Fibroblast of skin of scalp (primary cell): ENCODE data around the gene UTS2R.
"Not testable (repeated sequence)": the region's sequence is repeated elsewhere in the genome, so short reads cannot be mapped to it uniquely, and the experiment has no call there.

Experiments
- DNase-seq: peaks from one replicate; pipeline ENCODE4 v3.0.0-alpha.2; 2013

The UTS2R gene

GRCh38 chr17:82334204-82334621 lies 37.4 kb upstream of the UTS2R start:
- no peak for DNase-seq

DNA sequence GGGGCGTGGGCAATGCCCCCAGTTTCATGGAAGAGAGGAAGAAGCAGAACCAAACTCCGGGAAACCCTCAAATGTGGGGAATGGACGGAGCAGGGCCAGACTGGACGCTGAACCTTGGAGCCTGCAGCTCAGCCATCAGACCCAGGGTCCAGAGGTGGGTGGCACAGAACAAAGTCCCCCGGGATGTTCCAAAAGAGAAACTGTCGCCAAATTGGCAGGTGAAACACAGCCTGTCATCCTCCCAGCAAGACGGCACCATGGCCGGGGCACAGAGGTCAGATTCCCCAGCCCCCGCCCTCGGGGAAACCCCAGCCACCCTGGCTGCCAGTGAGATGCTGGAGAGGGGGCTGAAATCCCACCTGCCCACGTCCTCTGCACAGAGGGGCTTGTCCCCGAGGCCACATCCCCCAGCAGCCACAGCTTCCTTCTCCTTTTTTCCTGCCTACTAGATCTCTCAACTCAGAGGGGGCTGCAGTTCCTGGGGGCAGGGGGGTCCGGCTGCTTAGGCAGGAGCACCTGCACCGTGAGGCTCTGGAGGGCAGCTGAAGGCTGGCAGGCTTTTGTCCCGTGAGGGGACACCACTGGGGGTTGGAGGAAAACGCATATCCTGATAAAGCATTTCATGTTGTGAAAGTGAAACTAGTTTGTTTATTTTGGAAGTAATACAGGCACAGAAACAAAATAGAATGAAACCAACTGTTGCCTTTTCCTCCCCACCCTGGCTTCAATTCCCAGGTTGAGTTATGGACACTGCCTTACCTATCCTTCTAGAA lies 36.8 kb upstream of the UTS2R start:
- peak; percentile 28 for DNase-seq

GRCh38 chr17:82338858-82339633 lies 32.5 kb upstream of the UTS2R start:
- DNase-seq = peak; percentile 70

DNA sequence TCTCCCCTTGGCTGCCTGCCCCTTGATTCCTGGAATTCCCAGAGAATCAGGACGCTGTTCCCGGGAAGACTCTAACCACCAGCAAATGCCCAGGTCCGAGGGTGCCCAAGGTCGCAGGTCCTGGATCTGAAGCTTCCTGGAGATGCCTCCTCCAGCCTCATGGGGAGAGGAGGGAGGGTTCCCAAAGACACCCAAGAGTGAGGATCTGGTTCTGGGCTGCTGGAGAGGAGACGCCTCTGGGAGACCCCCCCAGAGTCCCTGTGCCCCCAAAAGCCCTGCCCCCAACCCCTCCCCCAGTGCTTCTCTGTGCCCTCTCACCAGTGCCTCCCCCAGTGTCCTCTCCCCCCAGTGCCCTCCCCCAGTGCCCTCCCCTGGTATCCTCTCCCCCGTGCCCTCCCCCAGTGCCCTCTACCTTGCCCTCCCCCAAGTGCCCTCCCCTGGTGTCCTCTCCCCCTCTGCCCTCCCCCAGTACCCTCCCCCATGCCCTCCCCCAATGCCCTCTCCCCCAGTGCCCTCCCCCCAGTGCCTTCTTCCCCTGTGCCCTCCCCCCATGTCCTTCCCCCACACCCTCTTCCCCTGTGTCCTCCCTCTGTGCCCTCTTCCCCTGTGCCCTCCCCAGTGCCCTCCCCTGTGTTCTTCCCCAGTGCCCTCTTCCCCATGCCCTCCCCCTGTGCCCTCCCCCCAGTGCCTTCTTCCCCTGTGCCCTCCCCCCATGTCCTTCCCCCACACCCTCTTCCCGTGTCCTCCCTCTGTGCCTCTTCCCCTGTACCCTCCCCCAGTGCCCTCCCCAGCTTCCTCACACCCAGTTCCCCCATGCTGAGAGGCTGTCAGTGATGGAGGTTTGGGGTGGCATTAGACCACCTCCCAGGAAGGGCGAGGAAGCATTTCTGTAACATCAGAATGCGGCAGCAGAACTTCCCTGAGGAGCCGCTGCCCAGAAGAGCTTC lies 31.7 kb upstream of the UTS2R start:
- peak; percentile 54 for DNase-seq

- DNase-seq = no peak
Measured at GRCh38 chr17:82342361-82343079, 29.0 kb upstream of the UTS2R start.

DNA sequence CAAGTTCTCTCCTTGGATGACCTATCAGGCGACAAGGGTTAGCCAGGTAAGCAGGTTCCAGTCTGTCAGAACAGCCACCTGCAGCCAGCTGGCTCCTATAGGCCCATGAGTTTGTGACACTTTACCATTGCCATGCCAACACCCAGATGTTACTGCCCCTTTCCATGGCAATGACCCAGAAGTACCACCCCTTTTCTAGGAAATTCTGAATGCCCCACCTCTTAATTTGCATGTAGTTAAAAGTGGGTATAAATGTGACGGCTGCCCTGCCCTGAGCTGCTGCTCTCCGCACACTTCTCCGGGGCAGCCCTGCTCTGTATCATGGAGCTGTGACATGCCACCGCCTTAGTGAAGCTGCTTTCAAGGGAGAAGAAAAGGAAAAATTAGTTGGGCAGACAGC lies 28.0 kb upstream of the UTS2R start:
- DNase-seq = no peak

- DNase-seq = no peak
Measured at GRCh38 chr17:82344175-82344907, 27.2 kb upstream of the UTS2R start.

GRCh38 chr17:82345151-82345976 lies 26.2 kb upstream of the UTS2R start:
- no peak for DNase-seq

GRCh38 chr17:82346342-82347300 lies 24.9 kb upstream of the UTS2R start:
- DNase-seq = no peak

DNA sequence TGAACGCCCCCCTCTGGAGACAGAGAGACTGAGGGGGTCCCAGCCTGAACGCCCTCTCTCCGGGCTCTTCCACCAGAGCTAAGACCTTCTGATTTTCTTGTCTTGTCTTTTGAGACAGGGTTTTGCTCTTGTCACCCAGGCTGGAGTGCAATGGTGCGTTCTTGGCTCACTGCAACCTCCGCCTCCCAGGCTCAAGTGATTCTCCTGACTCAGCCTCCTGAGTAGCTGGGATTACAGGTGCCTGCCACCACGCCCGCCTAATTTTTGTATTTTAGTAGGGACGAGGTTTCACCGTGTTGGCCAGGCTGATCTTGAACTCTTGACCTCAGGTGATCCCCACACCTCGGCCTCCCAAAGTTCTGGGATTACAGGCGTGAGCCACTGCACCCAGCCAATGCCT lies 23.6 kb upstream of the UTS2R start:
- DNase-seq = not testable (repeated sequence)

GRCh38 chr17:82348434-82348833 lies 23.1 kb upstream of the UTS2R start:
- no peak for DNase-seq

DNA sequence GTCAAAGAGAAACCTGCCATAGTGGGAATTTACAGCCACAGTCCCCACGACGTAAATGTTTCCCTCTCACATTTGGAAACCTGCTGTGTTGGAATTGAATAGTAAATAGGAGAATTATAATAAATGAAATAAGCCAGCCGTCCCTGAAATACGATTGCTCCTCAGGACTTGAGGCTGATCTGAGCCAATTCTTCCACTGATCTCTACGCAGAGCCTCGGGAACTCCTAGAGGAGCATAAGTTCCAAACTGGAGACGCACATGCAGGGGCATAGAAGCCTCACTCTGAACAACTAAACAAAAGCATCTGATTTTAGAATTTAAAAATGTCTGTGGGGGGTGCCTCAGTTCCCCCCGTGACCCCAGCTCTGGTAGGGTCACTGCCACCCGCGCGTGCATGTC lies 22.7 kb upstream of the UTS2R start:
- DNase-seq = no peak

DNA sequence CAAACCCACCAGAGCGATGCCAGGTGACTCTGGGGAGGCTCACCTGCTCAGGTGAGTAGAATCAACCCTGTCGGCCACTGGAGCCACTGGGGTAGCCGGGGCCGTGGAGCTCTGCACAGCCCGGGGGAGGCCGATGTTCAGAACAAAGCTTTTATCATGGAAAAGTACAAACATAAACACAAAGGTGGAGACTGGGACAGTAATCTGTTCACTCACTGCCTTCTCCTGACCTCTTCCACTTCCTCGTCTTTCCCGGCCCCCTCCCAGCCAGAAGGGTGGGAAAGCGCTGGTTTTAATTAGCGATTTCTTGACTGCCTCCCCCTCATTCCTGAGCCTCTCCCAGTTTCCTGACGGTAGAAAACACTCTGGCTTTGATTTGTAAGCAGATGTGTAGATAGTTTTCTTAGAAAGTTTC lies 22.3 kb upstream of the UTS2R start:
- peak; percentile 63 for DNase-seq

- DNase-seq = peak; percentile 34
Measured at GRCh38 chr17:82350182-82351030, 21.2 kb upstream of the UTS2R start.

DNA sequence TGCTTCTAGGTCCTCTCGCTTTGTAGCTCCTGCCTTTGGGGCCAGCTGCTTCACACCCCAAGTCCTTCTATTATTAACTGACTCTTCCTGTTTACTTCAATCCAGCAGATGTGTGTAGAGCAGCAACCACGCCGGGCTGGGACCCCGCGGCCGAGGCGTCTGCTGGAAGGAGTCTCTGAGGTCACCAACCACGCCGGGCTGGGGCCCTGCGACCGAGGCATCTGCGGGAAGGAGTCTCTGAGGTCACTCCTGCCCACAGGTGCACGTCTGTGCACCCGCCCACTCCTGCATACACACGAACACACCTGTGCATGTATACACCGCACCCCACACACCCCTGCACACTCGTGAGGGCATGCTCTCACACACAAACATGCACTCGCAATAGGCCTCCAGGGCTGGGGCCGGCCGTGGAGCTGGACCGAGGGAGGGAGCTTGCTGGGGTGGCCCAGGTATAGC lies 20.3 kb upstream of the UTS2R start:
- DNase-seq = no peak

DNA sequence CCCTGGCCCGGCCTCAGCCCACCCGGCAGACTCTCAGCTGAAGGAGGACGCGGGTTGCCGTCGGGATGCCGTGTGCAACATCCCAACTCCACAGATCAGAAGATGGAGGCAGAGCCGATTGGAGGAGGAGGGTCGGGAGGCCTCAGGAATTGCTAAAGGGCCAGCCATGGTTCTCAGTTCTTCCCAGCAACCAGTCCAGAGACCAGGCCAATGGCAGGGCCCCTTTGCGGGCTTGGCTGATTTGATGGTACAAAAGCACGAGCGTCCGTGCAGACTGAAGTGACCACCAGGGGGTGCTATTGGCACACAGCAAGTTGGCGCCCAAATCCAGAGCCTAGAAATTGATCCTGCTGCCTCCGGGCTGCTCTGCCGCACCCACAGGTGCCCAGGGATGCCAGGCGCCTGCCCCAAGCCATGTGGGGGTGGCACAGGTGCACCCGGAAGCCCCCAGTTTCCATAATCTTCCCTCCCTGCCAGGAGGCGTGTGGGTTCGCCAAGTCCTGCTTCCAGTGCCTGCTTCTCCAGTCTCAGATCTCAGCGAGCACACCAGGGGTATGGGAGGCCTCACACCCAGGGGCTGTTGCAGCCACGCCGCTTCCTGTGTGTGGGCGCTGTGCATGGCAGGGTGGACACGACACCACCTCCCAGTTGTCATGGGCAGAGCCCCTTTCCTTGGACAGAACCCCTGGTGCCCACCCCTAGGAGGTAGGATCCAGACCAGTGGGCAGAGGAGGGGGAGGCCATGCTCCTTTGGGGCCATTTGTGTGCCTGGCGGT lies 19.7 kb upstream of the UTS2R start:
- DNase-seq = peak; percentile 83

DNA sequence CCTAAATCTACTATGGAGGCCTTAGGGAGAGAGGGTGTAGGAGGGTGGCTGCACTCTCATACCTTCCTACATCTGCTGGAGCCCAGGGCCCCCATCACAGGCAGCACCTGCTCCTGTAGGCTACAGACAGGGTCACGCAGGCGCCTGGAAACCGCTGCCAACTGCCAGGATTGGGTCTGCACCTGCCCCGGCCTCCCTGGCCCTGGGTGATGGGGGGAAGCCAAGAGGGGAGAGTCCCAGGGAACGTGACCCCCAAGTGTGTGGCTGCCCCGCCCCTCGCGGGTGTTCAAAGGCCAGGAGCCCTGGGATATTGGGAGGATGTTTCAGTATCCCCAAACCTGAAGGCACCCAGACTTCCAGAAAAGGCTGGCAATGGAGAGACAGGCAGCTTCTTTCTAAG lies 18.1 kb upstream of the UTS2R start:
- DNase-seq = no peak
